HUES64 (cell line): ENCODE measurements around the gene TOPORS.
"Not testable (repeated sequence)": the region's sequence is repeated elsewhere in the genome, so short reads cannot be mapped to it uniquely, and the experiment has no call there.

ENCODE experiments used
- H3K27ac ChIP-seq: 2 replicates; pipeline ENCODE4 v1.7.0; 2013; ENCODE audit warnings: low read depth, low read length, inconsistent platforms
- H3K27me3 ChIP-seq: 2 replicates; pipeline ENCODE4 v1.6.1; 2013; ENCODE audit warnings: mild to moderate bottlenecking, low read length; ENCODE audit not compliant: insufficient read depth
- H3K36me3 ChIP-seq: 2 replicates; pipeline ENCODE4 v1.6.1; 2013; ENCODE audit warnings: mild to moderate bottlenecking, low read length; ENCODE audit not compliant: insufficient read depth
- H3K4me1 ChIP-seq: 2 replicates; pipeline ENCODE4 v1.6.1; 2013; ENCODE audit warnings: mild to moderate bottlenecking, low read length, moderate library complexity; ENCODE audit not compliant: insufficient read depth
- H3K4me3 ChIP-seq: 2 replicates; pipeline ENCODE4 v1.5.1; 2013; ENCODE audit warnings: mild to moderate bottlenecking, low read length, moderate library complexity
- H3K9ac ChIP-seq: 2 replicates; pipeline ENCODE4 v1.6.1; 2013; ENCODE audit warnings: mild to moderate bottlenecking, low read depth, low read length
- H3K9me3 ChIP-seq: 2 replicates; pipeline ENCODE4 v1.6.1; 2013; ENCODE audit warnings: low read depth, low read length; ENCODE audit not compliant: insufficient read depth
- WGBS: fragments of 150-250, 120-280 bp; methylation state at CpG from one replicate; pipeline ENCODE4 v1.1.7; 2013; ENCODE audit warnings: missing lambda C conversion rate; 5-methylcytosine and 5-hydroxymethylcytosine counted together

TOPORS gene

GRCh38 chr9:32533336-32533735, 19.1 kb downstream of the TOPORS start:
- no peaks in the 10 kb centered on the region for H3K27me3 ChIP-seq
- WGBS: 94% methylated on average over 6 of the region's 6 CpGs
- H3K9ac ChIP-seq: no peak overlapping the region
- H3K4me3 ChIP-seq: no peak overlapping the region
- H3K4me1 ChIP-seq: no peaks in the 10 kb centered on the region
- no peak overlapping the region for H3K27ac ChIP-seq
- H3K9me3 ChIP-seq: no peaks in the 10 kb centered on the region
- H3K36me3 ChIP-seq: no peaks in the 10 kb centered on the region

- Histone ChIP-seq H3K4me1 (peaks cover 7% of the 10 kb centered on the region; the same call in 1 of the 2 replicates), H3K4me3 (peak overlapping the region; percentile 95), H3K27me3 (no peaks in the 10 kb centered on the region), H3K9ac (peak overlapping the region; percentile 78; the same call in 1 of the 2 replicates), H3K36me3 (no peaks in the 10 kb centered on the region), H3K27ac (no peak overlapping the region), H3K9me3 (no peaks in the 10 kb centered on the region)
- WGBS: no CpG with 5 or more reads among the region's 2 CpGs
Observed at GRCh38 chr9:32526707-32527048, 25.7 kb downstream of the TOPORS start.

GRCh38 chr9:32526041-32526706, 26.2 kb downstream of the TOPORS start, which contains the start of gene RIGI:
RIGI (minus strand) TSS chr9:32526196; CDS start chr9:32526166, 30 bp downstream.
- H3K9me3 ChIP-seq: peaks cover 4% of the 10 kb centered on the region
- no peaks in the 10 kb centered on the region for H3K36me3 ChIP-seq
- H3K9ac ChIP-seq: peak within 1 kb of the TSS; percentile 78
- WGBS: under 1% methylated on average over 37 of the region's 37 CpGs
- peak within 1 kb of the TSS; percentile 95 for H3K4me3 ChIP-seq
- peak within 1 kb of the TSS; percentile 39; the same call in 1 of the 2 replicates for H3K27ac ChIP-seq
- no peaks in the 10 kb centered on the region for H3K27me3 ChIP-seq
- peaks cover 7% of the 10 kb centered on the region; the same call in 1 of the 2 replicates for H3K4me1 ChIP-seq

- Histone ChIP-seq H3K9me3 (peaks cover 6% of the 10 kb centered on the region), H3K27ac (peak overlapping the region; percentile 39; the same call in 1 of the 2 replicates)
- 23% methylated on average over 4 of the region's 4 CpGs for WGBS
Observed at GRCh38 chr9:32525709-32526030, 26.7 kb downstream of the TOPORS start.

GRCh38 chr9:32524892-32525708, 27.3 kb downstream of the TOPORS start:
- Histone ChIP-seq H3K9me3 (peaks cover 11% of the 10 kb centered on the region), H3K36me3 (no peaks in the 10 kb centered on the region), H3K27me3 (no peaks in the 10 kb centered on the region), H3K4me1 (peaks cover 7% of the 10 kb centered on the region; the same call in 1 of the 2 replicates), H3K4me3 (peak overlapping the region; percentile 95), H3K9ac (peak overlapping the region; percentile 78; the same call in 1 of the 2 replicates), H3K27ac (no peak overlapping the region)
- 83% methylated on average over 22 of the region's 22 CpGs for WGBS

More at GRCh38 chr9:32525709-32526030, 26.7 kb downstream of the TOPORS start:
- H3K4me3 ChIP-seq: peak overlapping the region; percentile 95
- H3K27me3 ChIP-seq: no peaks in the 10 kb centered on the region
- no peaks in the 10 kb centered on the region for H3K36me3 ChIP-seq
- H3K4me1 ChIP-seq: peaks cover 7% of the 10 kb centered on the region; the same call in 1 of the 2 replicates
- H3K9ac ChIP-seq: peak overlapping the region; percentile 78

GRCh38 chr9:32524558-32524891, 27.9 kb downstream of the TOPORS start:
- H3K9me3 ChIP-seq: peaks cover 17% of the 10 kb centered on the region
- 92% methylated on average over 11 of the region's 11 CpGs for WGBS
- not testable (repeated sequence) for H3K4me1 ChIP-seq, H3K4me3 ChIP-seq, H3K9ac ChIP-seq, H3K36me3 ChIP-seq, H3K27me3 ChIP-seq, H3K27ac ChIP-seq

GRCh38 chr9:32523910-32524309, 28.5 kb downstream of the TOPORS start:
- Histone ChIP-seq H3K9me3 (peaks cover 23% of the 10 kb centered on the region), H3K27me3 (no peaks in the 10 kb centered on the region), H3K36me3 (0 out of 2 replicates have a peak, but pooled peaks cover 2% of the 10 kb centered on the region), H3K4me3 (no peak overlapping the region), H3K9ac (no peak overlapping the region), H3K27ac (no peak overlapping the region), H3K4me1 (peaks cover 7% of the 10 kb centered on the region; the same call in 1 of the 2 replicates)
- WGBS: no CpG with 5 or more reads among the region's 1 CpG

- no peaks in the 10 kb centered on the region for H3K27me3 ChIP-seq
- no peak overlapping the region for H3K4me3 ChIP-seq
- H3K36me3 ChIP-seq: peaks cover 3% of the 10 kb centered on the region; the same call in 1 of the 2 replicates
- no peak overlapping the region for H3K27ac ChIP-seq
- no peak overlapping the region for H3K9ac ChIP-seq
- no peaks in the 10 kb centered on the region for H3K4me1 ChIP-seq
- peaks cover 52% of the 10 kb centered on the region for H3K9me3 ChIP-seq
- WGBS: 100% methylated on average over 1 of the region's 1 CpG
Observed at GRCh38 chr9:32518276-32518675, 34.1 kb downstream of the TOPORS start.

- no peaks in the 10 kb centered on the region for H3K4me1 ChIP-seq
- H3K4me3 ChIP-seq: no peak overlapping the region
- no peaks in the 10 kb centered on the region for H3K27me3 ChIP-seq
- no peak overlapping the region for H3K27ac ChIP-seq
- H3K36me3 ChIP-seq: peaks cover 3% of the 10 kb centered on the region; the same call in 1 of the 2 replicates
- H3K9me3 ChIP-seq: peaks cover 48% of the 10 kb centered on the region
- no peak overlapping the region for H3K9ac ChIP-seq
Observed at GRCh38 chr9:32516241-32516640, 36.1 kb downstream of the TOPORS start.

- H3K36me3 ChIP-seq: no peaks in the 10 kb centered on the region
- peaks cover 5% of the 10 kb centered on the region; the same call in 1 of the 2 replicates for H3K4me1 ChIP-seq
- H3K27me3 ChIP-seq: no peaks in the 10 kb centered on the region
- 38% methylated on average over 1 of the region's 1 CpG for WGBS
- H3K4me3 ChIP-seq: no peak overlapping the region
- H3K9ac ChIP-seq: no peak overlapping the region
- H3K9me3 ChIP-seq: no peaks in the 10 kb centered on the region
- no peak overlapping the region for H3K27ac ChIP-seq
Observed at GRCh38 chr9:32508728-32509127, 43.7 kb downstream of the TOPORS start.

- 62% methylated on average over 3 of the region's 3 CpGs for WGBS
- no peak overlapping the region for H3K27ac ChIP-seq
- H3K9ac ChIP-seq: no peak overlapping the region
- no peaks in the 10 kb centered on the region; the same call in 1 of the 2 replicates for H3K4me1 ChIP-seq
- peaks cover 12% of the 10 kb centered on the region for H3K36me3 ChIP-seq
- no peak overlapping the region for H3K4me3 ChIP-seq
- H3K9me3 ChIP-seq: no peaks in the 10 kb centered on the region
- no peaks in the 10 kb centered on the region for H3K27me3 ChIP-seq
Observed at GRCh38 chr9:32503008-32503407, 49.4 kb downstream of the TOPORS start.
